Stimulated activated CD8-positive, alpha-beta memory T cell treated with anti-CD3 and anti-CD28 coated beads, Interleukin-7, amount 100 ng/mL, for 24 hours (primary cell): Measurements from ENCODE around the gene TACR1.
"Not testable (repeated sequence)": the region's sequence is repeated elsewhere in the genome, so short reads cannot be mapped to it uniquely, and the experiment has no call there.

Experiments
- DNase-seq: peaks from one replicate; pipeline ENCODE4 v3.0.0-alpha.2; 2020; ENCODE audit warnings: low read depth

The TACR1 gene

DNA sequence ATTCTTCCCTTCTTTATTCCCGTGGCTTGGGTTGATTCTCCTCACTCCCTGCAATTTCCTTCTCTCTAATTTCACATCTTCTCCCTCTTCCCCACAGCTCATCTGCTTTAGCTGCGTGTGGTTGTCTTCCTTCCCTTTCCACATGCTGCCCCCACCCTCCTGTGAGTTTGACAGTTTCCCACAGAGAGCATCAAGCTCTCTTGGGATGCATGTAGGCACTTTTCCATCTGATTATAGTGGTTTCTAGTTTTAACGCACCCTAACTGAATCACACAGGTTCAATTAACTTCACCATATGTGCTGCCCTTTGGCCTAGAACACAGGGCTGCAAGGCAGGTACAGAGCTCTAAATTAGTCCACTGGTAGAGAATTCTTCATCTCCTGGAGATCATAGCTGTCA lies 110.5 kb downstream of the TACR1 start:
- no peak for DNase-seq

DNA sequence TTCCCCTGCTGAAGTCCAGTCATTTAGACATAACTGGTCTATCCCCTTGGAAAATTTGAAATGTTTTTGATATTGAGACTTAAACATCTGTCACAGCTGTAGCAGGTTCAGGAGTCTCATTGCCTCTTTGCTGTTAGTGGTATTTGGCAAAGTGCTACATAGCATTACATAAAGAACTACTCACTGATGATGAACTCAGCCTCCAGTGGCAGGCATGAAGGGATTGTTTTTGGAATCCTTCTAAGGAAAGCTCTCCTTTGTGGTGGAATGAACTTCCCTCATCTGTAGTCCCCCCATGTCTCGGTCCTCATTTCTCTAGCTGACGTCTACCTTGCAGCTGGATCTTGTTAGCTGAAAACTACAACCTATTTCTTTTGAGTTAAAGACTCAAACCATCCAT lies 111.6 kb downstream of the TACR1 start:
- DNase-seq = no peak

DNA sequence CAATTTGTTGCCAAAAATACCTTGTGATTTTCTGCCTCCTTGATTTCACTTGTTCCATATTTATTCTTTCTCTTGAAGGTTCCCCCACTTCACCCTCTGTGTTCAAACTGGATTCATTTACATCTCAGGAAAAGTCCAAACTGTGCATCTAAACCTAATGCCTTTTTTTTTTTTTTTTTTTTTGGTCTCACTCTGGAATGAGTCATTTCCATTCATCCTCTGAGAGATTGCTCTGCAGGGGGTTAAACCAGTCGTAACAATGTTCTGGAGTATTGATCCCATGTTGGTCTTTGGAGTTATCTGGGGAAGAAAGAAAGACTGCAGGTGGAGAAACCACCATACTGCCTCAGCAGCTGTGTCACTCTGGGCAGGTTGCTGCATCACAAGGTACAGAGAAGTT lies 119.7 kb downstream of the TACR1 start:
- no peak for DNase-seq

DNA sequence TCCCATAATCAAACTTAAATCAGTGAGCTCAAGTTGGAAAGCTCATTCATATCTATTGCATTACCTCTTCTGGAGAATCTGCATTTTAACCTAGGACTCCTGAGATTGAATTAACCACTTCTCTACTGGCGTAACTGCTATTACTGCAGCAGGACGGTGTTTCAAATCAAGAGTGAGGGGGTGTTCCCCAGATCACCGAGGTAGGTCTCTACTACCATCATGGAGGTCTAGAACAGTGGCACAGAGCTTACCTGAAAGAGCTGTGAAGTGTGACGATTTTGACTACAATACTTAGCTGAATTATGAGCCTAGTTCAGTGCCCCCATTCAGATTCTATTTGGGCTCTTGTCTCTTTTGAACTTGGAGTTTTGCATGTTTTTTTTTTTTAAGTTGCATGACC lies 121.4 kb downstream of the TACR1 start:
- DNase-seq = no peak

DNA sequence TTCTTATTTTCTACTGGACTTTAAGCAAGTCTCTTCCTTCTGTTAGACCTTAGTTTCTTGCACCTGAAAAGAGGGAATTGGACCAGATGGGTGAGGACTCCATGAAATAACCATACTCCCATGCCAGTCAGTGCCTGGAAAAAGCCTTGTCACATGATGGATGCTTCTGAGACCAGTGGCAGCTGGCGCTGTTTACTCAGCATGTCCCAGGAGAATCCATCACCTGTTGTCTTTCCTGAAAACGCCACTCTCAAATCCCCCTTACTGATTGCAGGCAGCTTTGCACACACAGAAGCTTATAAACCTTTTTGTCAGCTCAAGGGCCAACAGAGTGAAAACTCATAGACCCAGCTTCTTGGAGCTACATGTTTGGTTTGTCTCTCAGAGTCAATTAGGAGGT lies 123.2 kb downstream of the TACR1 start:
- DNase-seq = no peak

DNA sequence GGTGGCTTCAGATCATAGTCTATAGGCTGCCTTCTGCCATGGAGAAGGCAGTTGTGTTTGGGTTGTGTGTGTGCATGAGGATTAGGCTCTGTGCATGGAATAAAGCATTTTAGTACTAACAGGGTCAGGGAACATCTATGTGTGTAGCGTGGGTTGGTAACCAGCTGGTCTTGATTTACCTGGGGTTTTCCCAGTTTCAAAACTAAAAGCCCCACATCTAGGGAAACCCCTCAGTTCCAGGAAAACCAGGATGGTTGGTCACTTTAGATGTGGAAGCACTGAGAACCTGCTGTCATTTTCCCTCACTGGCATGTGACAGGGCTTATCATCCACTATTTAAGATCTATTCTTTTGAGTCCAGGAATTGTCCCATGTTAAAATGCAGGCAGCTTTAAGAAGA lies 124.6 kb downstream of the TACR1 start:
- DNase-seq = no peak

DNA sequence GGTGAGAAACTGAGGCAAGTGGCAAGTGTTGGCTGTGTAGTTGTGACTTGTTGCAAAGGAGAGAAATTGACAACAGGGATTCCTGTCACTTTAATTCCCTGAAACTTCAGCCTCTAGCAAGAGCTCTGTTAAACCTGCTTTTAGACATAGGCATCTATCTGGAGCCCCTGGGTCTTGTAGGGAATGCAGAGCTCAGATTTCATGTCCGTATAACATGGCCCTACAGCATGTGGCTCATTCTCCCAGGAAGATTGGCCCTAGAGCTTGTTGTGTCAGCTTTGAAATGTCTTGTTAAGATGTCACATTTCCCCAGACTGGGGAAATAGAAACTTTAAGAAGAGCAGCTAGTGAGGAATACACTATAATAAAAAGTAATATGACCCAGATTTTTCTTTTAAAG lies 125.1 kb downstream of the TACR1 start:
- no peak for DNase-seq

DNA sequence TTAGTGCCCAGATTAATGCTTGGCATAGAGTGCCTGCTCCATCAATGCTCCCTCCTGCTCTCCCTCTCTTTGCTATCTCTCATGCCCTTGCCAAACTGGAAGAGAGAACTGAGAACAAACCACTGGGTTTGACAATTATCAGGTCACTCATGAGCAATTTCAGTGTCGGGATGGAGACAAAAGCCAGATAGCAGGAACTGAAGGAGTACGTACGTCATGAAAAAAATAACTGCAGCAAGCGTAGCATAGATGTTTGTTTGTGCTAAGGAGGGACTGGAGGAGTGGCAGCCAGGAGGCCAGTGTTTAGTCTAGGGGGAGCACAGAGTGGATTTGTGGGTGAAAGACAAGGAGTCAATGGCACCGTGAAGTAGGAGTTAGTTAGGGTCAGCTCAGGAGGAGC lies 127.6 kb downstream of the TACR1 start:
- DNase-seq = no peak

DNA sequence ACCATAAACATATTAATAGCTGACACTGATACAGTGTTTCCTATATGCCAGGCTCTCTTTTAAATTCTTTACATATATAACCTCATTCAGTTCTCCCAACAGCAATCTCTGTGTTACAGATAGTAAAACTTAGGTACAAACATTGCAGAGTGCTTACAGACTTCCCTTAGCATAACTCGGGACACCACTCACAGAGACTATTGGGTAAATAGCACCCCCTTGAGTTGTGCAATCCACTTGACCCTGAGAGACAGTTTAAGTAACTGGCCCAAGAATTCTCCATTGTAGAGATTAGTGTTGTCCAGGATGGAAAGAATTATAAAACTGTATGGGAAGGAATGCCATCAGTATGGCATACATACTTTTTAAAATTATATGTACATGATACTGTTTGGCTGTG lies 130.8 kb downstream of the TACR1 start:
- no peak for DNase-seq

DNA sequence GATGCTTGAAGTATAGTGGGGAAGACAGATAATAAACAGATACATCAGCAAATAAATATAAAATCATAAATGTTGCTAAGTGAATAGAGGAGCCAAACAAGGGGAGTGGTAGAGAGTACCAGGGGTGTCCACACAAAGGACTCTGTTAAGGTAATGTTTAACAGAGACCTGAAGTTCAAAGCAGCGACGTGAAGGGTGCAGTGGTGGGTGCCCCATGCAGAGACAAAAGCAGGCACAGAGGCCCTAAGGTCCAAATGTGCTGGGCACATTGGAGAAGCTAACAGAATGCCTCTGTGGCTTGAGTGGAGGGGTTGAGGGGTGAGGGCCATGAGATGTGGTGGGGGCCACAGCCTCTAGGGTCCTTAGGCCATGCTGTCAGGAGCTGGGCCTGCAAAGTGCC lies 131.8 kb downstream of the TACR1 start:
- DNase-seq = no peak

DNA sequence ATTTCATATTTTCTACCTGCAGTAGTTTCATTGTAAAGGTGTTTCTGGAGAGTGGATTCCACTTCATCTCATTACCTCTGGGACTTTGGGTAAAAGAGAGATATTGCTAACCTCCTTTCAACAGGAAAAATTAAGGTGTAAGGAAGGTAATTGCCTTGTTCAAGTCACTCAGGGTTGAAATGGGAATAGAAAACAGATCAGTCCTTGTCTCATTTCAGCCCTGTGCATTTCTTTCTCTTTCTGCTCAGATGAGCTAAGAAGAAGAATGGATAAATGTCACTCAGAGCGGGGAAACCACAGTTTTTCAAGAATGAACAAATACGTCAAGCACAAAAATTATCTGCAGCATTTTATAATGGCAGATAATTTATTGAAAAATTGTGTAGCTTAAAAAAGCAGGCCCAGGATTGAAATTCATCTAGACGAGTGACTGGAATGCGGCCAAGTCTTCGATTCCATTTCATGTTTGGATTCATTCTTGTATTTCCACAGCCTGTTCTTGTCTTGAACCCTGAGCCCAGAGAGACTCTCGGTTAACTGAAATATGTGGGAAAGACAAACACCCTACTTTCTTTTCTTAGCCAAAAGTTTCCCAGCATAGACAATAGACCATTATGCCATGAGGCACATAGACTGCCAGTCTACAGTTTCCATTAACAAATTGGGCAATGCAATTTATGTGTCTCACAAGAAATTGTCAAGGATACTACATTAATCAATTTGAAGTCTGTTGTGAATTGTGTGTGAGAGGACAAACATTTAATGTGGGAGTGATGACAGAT lies 133.0 kb downstream of the TACR1 start:
- no peak for DNase-seq

DNA sequence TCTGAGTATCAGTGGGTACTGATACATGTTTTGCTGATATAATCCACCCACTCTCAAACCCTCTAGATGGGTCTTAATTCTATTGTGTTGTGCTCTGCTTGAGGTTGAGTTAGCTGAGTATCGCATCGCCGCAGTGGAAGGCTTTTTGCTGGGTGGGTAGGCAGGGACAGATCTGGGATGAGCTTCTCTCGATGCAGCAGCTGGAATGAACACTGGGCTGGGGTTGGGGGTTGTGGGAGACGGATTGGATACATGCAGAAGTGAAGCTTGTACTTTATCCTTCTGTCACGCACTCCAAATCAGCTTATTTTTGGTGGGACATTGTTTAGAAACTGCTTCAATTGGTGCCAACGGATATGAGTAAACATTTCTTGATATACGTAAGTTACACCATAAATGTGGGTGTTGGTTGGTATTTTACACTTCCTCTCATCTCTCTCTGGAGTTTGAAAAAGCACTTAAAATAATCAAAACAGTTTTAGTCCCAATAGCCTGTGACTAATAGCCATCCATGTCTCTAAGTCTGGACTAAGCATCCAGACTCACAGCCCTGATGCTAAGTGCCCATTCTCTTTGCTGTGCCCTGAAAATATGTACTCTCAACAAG lies 133.8 kb downstream of the TACR1 start:
- no peak for DNase-seq

DNA sequence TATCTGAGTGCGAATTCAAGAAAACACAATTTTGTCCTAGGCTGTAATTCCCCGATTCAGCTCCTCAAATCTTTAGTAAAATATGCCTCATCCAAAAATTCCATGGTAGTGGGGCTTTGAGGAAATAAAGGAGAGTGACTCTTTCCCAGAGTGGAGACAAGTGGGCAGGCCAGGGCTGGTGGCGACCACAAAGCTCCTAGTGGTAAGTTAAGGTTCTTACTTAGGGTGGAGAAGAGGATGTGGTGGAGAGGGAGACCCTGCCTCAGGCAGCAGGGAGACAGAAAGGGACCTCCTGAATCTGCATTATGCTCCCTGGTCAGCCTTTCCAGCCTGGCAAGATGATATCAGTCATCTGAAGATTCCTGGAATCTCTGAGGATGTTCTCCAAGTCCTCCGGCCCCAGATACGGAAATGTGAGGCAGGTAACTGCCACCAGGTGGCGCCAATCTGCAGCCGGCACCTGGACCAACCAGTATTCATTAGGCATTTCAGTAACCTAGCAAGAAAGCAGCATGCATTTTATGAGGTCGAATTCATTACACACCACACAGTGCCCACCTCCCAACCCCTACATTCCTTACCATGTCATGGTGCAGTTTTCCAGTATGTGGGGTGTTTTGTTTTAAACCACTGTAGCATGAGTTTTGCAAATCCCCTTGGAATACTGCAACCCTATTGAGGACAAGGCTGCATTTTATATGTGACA lies 134.5 kb downstream of the TACR1 start:
- peak; percentile 16 for DNase-seq

DNA sequence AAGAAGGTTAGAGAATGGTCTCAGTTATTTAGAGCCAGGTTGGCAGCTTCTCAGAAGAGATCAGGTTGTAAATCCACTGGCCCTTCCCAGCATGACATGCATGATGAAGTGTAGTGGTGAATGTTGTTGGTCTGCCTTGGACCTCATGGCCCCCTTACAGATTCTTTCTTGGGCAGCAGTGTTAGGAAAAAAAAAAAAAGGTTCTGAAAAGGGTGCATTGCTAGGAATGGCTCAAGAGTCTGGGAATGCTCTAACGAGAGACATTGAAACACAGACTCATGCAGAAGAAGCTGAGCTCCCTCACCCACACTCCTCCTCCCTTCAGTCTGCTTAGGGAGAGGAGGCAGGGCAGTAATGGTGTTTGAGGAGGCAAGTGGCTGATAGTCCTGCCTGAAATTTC lies 135.4 kb downstream of the TACR1 start:
- no peak for DNase-seq

DNA sequence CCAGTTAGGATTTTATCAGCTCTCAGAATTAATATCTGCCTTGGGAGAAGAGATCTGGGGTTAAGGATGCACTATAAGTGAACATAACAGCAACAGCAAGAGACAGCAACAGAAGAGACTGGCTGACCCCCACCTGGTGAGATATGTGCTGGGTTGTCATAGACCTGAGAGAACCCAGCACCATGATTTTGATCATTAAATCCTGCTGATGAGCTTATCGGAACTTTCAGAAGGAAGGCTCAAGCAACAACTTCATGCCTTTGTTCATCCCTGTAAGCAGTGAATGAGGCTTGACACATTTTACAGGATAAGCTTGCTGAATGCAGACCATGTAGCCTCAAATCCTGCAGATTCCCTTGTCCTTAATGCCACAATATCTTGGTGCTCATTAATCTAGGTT lies 140.9 kb downstream of the TACR1 start:
- no peak for DNase-seq

DNA sequence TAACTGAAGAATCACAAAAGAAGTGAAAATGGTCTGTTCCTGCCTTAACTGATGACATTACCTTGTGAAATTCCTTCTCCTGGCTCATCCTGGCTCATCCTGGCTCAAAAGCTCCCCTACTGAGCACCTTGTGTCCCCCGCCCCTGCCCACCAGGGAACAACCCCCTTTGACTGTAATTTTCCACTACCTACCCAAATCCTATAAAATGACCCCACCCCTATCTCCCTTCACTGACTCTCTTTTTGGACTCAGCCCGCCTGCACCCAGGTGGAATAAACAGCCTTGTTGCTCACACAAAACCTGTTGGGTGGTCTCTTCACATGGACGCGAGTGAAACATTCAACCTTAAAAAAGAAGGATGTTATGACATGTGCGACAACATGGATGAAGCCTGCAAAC lies 142.2 kb downstream of the TACR1 start:
- DNase-seq = not testable (repeated sequence)

DNA sequence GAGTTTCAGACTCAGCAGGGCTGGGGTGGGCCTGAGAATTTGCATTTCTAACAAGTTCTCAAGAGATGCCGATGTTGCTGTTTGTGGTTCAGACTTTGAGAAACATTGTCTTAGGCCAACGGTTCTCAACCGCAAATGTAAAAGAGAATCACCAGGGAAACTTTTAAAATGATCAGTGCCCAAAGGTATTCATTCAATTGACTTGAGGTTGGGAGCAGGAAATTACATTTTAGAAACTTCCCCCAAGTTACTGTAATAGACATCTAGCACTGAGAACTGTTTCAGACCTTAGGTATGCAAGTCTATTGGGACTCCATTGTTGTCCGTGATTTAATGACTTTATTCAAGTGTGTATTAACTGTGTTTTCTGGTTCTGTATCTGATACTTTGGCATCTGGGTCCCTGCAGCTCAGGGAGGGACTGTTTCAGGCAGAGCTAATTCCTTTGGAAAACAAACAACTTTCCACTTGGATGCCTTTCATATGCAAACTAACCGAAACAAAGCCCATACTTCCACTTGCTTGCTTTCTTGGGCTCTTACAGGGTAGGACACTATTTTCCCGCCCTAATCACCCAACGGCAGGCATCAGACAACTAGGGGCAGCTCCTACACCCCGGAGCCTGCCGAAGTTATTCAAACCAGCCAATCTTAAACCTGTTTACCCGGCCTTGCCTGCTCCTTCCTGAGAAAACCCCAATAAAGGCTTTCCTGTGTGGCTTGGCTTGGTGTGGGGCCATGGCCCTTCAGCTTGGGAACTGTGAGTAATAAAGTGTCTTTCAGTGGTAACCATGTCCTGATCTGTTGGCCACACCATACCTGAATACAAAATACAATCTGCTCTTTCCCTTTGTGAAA lies 143.3 kb downstream of the TACR1 start:
- no peak for DNase-seq

DNA sequence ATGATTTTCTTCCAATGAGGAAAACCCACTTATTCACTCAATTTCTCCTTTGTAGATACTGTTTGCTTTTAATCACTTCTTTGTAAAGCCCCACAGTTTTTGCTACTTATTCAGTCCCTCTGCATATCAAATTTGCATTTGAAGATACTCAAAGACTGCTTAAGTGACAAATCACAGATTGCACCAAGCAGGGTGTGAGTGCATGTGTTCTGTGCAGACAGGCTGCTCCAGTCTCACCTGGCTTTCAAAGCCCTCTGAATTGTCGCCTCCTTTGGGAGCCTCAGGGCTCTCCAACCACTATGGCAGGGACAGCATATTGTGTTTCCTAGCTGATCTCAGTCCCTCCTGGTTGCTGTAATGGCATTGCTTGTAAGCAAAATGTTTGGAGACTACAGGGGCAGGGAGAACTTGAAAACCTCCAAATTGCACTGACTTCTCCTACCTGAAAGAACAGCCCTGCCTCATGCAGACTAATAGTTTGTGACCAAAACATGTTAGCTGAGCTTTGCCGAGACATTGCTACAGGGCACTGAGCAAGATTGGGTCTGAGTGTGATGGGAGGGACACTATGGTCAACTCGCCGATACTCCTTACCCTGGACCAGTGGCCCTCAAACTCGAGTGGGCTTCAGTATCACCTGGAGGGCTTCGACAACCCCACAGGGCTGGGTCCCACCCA lies 144.0 kb downstream of the TACR1 start:
- DNase-seq = no peak

DNA sequence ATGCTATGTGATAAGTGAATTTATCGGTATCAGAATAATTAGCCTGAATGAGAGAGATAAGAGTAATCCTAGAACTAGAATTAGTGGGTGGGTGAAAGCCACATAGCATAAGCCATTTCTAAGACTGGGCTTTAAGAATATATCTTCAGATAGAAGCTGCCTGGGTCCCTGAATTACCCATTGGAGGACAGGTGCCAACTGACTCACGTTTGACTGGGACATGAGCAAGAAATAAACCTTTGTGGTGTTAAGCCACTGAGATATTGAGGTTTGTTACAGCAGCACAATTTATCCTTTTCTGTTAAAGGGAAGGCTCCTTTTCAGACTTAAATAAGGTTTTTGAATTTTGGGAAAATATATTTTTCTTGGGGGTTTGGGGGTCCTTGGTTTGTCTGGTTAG lies 145.0 kb downstream of the TACR1 start:
- no peak for DNase-seq

DNA sequence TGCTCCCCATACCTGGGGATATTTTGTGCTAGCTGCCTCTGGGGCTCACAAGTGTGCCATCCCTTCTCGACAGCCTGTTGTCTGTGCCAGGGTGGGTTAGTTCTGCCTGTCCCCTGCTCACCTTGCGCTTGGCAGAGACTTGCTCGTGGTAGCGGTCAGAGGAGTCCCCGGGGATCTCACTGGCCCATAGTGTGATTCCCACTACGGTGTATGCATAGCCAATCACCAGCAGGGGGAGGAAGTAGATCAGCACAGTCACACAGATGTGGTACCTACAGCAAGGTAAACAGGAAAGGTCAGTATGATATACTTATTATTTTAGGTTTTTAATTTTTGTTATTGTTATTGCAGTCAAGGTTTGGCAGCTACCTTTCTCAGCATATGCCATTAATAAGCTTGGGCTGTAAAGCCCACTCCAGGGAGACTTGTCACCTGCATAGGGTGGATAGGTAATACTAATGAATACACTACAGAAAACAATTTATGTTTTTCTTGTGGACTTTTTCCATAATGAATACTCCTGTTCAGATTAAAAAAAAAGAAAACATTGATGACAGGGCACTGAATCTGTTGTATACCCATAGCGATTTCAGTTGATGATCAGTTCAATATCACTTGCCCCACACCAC lies 145.7 kb downstream of the TACR1 start:
- no peak for DNase-seq

DNA sequence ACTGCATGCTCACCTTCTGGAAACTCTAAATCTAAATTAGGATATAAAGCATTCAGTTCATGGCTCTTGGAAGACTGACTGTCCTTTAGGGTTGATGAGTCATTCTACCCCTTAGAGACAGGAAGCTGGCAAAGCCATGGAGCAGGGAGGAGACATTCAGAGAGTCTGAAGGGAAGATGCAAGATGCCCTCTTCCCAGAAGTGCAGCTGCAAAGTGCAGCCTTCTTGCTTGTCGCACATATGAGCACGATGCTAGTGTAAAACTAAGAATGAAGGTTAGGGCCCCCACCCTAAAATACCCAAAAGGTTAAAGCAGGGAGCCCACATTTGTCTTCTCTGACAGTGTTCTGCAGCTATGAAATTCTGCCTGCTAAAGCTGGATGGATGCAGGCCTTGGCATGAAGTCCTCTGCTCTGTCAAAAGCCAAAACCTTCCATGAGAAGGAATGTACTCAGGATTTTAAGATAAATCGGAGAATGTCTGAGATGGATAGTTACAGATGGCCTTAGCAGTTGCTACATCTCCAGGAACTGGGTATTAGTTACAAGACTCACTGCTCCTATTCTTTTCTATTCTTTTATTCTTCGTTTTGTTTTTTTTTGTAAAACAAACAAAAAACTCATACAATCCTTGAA lies 151.2 kb downstream of the TACR1 start:
- DNase-seq = no peak
